IPS-15b (cell line): ENCODE results near the gene GPATCH2.
"Not testable (repeated sequence)": the region's sequence is repeated elsewhere in the genome, so short reads cannot be mapped to it uniquely, and the experiment has no call there.

Experiments used
- H3K27me3 ChIP-seq: one replicate; pipeline ENCODE4 v1.6.1; 2013; ENCODE audit warnings: low read length; ENCODE audit not compliant: control insufficient read depth, insufficient read depth
- H3K36me3 ChIP-seq: one replicate; pipeline ENCODE4 v1.6.1; 2013; ENCODE audit warnings: low read length; ENCODE audit not compliant: control insufficient read depth, insufficient read depth
- H3K4me1 ChIP-seq: one replicate; pipeline ENCODE4 v1.6.1; 2013; ENCODE audit warnings: mild to moderate bottlenecking, low read length; ENCODE audit not compliant: control insufficient read depth, insufficient read depth
- H3K4me3 ChIP-seq: one replicate; pipeline ENCODE4 v1.5.1; 2013; ENCODE audit warnings: low read depth, low read length
- H3K9ac ChIP-seq: one replicate; pipeline ENCODE4 v1.6.1; 2013; ENCODE audit warnings: low read depth, mild to moderate bottlenecking, low read length
- H3K9me3 ChIP-seq: one replicate; pipeline ENCODE4 v1.6.1; 2013; ENCODE audit warnings: mild to moderate bottlenecking, low read length; ENCODE audit not compliant: control insufficient read depth, insufficient read depth

GPATCH2 gene

GRCh38 chr1:217542136-217542777, 88.6 kb downstream of the GPATCH2 start:
- no peaks in the 10 kb centered on the region for H3K9me3 ChIP-seq
- H3K27me3 ChIP-seq = no peaks in the 10 kb centered on the region
- no peaks in the 10 kb centered on the region for H3K36me3 ChIP-seq
- H3K4me3 ChIP-seq = no peak overlapping the region
- H3K4me1 ChIP-seq = no peaks in the 10 kb centered on the region
- no peak overlapping the region for H3K9ac ChIP-seq

- H3K4me3 ChIP-seq = no peak overlapping the region
- no peaks in the 10 kb centered on the region for H3K4me1 ChIP-seq
- H3K9ac ChIP-seq = no peak overlapping the region
- no peaks in the 10 kb centered on the region for H3K27me3 ChIP-seq
- H3K9me3 ChIP-seq = no peaks in the 10 kb centered on the region
- H3K36me3 ChIP-seq = no peaks in the 10 kb centered on the region
Measured at GRCh38 chr1:217540321-217540720, 90.6 kb downstream of the GPATCH2 start.

- H3K36me3 ChIP-seq = no peaks in the 10 kb centered on the region
- no peaks in the 10 kb centered on the region for H3K27me3 ChIP-seq
- no peak overlapping the region for H3K9ac ChIP-seq
- no peaks in the 10 kb centered on the region for H3K4me1 ChIP-seq
- H3K4me3 ChIP-seq = no peak overlapping the region
- no peaks in the 10 kb centered on the region for H3K9me3 ChIP-seq
Measured at GRCh38 chr1:217539510-217539909, 91.4 kb downstream of the GPATCH2 start.

- H3K4me3 ChIP-seq = no peak overlapping the region
- H3K4me1 ChIP-seq = no peaks in the 10 kb centered on the region
- H3K27me3 ChIP-seq = no peaks in the 10 kb centered on the region
- H3K36me3 ChIP-seq = no peaks in the 10 kb centered on the region
- H3K9me3 ChIP-seq = no peaks in the 10 kb centered on the region
- H3K9ac ChIP-seq = no peak overlapping the region
Measured at GRCh38 chr1:217535601-217536377, 95.1 kb downstream of the GPATCH2 start.

- Histone ChIP-seq H3K4me1 (no peaks in the 10 kb centered on the region), H3K9ac (no peak overlapping the region), H3K9me3 (no peaks in the 10 kb centered on the region), H3K27me3 (no peaks in the 10 kb centered on the region), H3K4me3 (no peak overlapping the region), H3K36me3 (no peaks in the 10 kb centered on the region)
Measured at GRCh38 chr1:217534566-217534965, 96.3 kb downstream of the GPATCH2 start.

GRCh38 chr1:217528271-217528670, 102.6 kb downstream of the GPATCH2 start:
- H3K36me3 ChIP-seq = peaks cover 4% of the 10 kb centered on the region
- no peak overlapping the region for H3K4me3 ChIP-seq

GRCh38 chr1:217527151-217527550, 103.7 kb downstream of the GPATCH2 start:
- Histone ChIP-seq H3K9me3 (no peaks in the 10 kb centered on the region), H3K9ac (no peak overlapping the region)

More at GRCh38 chr1:217528271-217528670, 102.6 kb downstream of the GPATCH2 start:
- Histone ChIP-seq H3K27me3 (no peaks in the 10 kb centered on the region), H3K4me1 (no peaks in the 10 kb centered on the region), H3K9me3 (no peaks in the 10 kb centered on the region), H3K9ac (no peak overlapping the region)

GRCh38 chr1:217526636-217527035, 104.3 kb downstream of the GPATCH2 start:
- no peaks in the 10 kb centered on the region for H3K9me3 ChIP-seq
- H3K27me3 ChIP-seq = no peaks in the 10 kb centered on the region
- peaks cover 4% of the 10 kb centered on the region for H3K36me3 ChIP-seq
- no peak overlapping the region for H3K9ac ChIP-seq
- H3K4me3 ChIP-seq = no peak overlapping the region
- no peaks in the 10 kb centered on the region for H3K4me1 ChIP-seq

More at GRCh38 chr1:217527151-217527550, 103.7 kb downstream of the GPATCH2 start:
- H3K36me3 ChIP-seq = peaks cover 4% of the 10 kb centered on the region
- H3K4me3 ChIP-seq = no peak overlapping the region
- no peaks in the 10 kb centered on the region for H3K27me3 ChIP-seq
- H3K4me1 ChIP-seq = no peaks in the 10 kb centered on the region

GRCh38 chr1:217525773-217526490, 105.0 kb downstream of the GPATCH2 start:
- Histone ChIP-seq H3K4me3 (no peak overlapping the region), H3K9ac (no peak overlapping the region), H3K9me3 (no peaks in the 10 kb centered on the region), H3K27me3 (no peaks in the 10 kb centered on the region), H3K4me1 (no peaks in the 10 kb centered on the region), H3K36me3 (peaks cover 4% of the 10 kb centered on the region)

- no peak overlapping the region for H3K4me3 ChIP-seq
- H3K27me3 ChIP-seq = no peaks in the 10 kb centered on the region
- peaks cover 4% of the 10 kb centered on the region for H3K36me3 ChIP-seq
- no peak overlapping the region for H3K9ac ChIP-seq
- H3K9me3 ChIP-seq = no peaks in the 10 kb centered on the region
- H3K4me1 ChIP-seq = no peaks in the 10 kb centered on the region
Measured at GRCh38 chr1:217524787-217525520, 105.9 kb downstream of the GPATCH2 start.

- H3K4me1 ChIP-seq, H3K9ac ChIP-seq, H3K36me3 ChIP-seq, H3K27me3 ChIP-seq, H3K4me3 ChIP-seq, H3K9me3 ChIP-seq: not testable (repeated sequence)
Measured at GRCh38 chr1:217523921-217524320, 107.0 kb downstream of the GPATCH2 start.
